ENCODE measurements around the gene CLPTM1.
"Not testable (repeated sequence)": the region's sequence is repeated elsewhere in the genome, so short reads cannot be mapped to it uniquely, and the experiment has no call there.

CLPTM1 gene

GRCh38 chr19:44984005-44984404, 28.8 kb downstream of the CLPTM1 start:
- DNase-seq = no peak

GRCh38 chr19:44985445-44985844, 30.3 kb downstream of the CLPTM1 start:
- no peak for DNase-seq

GRCh38 chr19:44986389-44986788, 31.2 kb downstream of the CLPTM1 start:
- no peak for DNase-seq

DNA sequence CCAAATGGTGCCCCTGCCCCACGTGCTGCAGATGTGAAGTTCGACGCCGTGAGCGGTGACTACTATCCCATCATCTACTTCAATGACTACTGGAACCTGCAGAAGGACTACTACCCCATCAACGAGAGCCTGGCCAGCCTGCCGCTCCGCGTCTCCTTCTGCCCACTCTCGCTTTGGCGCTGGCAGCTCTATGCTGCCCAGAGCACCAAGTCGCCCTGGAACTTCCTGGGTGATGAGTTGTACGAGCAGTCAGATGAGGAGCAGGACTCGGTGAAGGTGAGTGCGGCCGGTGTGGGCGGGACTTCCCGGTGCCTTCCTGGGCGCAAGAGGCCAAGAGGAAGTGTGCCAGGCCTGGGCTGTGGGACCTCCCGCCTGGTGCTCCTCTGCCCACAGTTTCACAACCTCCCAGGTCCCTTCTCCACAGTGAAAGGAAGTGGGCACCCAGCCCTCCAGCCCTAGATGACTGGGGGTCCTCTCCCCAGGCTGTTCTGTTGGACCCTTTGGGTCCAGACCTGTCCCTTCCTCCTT, 32.0 kb downstream of the CLPTM1 start:
- DNase-seq = no peak

GRCh38 chr19:44988273-44988672, 33.1 kb downstream of the CLPTM1 start:
- DNase-seq = no peak

DNA sequence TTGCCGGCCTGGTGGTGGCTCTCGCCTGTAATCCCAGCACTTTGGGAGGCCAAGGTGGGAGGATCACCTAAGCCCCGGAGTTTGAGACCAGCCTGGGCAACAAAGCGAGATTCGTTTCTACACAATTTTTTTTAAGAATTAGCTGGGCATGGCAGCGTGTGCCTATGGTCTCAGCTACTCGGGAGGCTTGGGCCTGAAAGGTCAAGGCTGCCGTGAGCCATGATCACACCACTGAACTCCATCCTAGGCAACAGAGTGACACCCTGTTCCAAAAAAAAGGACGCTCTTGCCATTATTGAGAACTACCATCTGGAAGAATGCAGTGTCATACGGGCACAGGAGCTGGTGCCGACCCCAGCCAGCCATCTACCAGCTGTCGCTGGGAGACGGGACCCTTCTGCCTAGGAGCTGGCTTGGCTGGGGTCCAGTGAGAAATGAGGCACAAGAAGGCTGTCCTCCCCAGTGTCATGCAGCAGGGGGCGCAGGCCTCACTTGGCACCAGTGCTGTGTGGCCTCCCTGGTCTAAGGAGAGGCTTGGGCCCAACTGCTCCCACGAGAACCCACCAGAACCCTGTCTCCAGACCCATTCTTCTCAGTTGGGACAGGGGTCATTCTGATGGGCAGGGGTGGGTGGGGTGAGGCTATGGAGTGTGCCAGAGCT, 33.8 kb downstream of the CLPTM1 start:
- peak in 1 of 2 experiments; percentile 64 for DNase-seq

- no peak for DNase-seq
Observed at GRCh38 chr19:44990459-44990858, 35.3 kb downstream of the CLPTM1 start.

- DNase-seq = no peak
Observed at GRCh38 chr19:44990966-44991365, 35.8 kb downstream of the CLPTM1 start.

DNA sequence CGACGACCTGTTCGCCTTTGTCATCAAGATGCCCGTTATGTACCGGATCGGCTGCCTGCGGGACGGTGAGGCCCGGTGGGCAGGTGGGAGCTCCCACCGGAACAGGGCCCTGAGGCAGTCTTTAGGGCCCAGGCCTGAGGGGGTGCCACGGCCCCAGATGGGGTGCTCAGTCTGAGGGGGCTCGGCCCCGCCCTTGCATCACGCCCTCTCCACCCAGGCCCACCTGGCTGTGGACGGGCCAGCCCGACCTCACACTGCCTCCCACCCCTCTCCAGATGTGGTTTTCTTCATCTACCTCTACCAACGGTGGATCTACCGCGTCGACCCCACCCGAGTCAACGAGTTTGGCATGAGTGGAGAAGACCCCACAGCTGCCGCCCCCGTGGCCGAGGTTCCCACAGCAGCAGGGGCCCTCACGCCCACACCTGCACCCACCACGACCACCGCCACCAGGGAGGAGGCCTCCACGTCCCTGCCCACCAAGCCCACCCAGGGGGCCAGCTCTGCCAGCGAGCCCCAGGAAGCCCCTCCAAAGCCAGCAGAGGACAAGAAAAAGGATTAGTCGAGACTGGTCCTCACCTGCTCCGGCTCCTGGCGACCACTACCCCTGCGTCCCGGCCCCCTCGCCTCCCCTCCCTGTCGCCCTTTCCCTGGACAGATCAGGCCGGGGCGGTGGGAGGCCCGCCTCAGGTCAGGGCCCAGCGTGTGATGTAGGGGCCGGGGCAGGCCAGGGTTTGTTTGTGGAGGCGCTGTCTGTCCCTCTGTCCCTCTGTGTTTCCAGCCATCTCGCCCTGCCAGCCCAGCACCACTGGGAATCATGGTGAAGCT, 37.4 kb downstream of the CLPTM1 start:
- no peak for DNase-seq

DNA sequence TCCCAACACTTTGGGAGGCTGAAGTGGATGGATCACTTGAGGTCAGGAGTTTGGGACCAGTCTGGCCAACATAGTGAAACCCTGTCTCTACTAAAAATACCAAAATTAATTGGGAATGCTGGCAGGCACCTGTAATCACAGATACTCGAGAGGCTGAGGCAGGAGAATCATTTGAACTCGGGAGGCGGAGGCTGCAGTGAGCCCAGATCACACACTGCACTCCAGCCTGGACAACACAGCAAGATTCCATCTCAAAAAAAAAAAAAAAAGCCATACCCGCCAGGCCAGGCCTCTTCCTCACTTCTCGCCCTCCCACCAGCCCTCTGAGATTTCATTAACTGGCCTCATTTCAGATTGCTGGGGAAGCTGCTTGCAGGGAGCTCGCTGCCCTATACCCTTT, 38.3 kb downstream of the CLPTM1 start:
- DNase-seq = no peak

DNA sequence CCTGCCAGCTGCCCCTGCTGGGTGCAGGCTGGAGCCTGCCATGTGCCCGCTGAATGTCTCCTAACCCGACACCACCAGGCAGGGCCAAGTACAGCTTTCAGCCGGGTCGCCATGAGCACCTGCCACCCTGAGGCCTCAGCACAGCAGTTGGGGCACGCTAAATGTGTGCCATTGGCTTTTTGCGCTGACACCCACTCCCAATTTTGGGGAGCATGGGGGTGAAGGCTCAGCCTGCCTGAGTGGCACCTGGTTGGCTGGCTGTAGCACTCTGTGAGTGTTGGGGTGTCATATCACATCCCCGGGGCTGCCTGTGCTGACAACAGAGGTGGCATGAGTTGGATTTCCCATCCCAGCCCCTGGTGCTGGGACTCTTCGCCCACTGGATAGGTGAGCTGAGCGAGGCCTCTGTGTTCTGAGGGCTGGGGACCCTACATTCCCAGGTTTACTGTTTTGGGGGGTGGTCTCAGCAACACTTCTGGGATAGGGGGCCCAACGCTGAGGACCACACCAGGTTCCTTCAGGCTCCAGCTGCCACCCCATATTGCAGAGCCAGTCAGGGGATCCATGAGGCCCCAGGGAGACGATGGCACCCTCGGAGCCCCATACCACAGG, 38.9 kb downstream of the CLPTM1 start:
- no peak for DNase-seq

GRCh38 chr19:44998025-44998424, 42.8 kb downstream of the CLPTM1 start:
- no peak for DNase-seq

- DNase-seq = not testable (repeated sequence)
Observed at GRCh38 chr19:44999131-44999925, 44.1 kb downstream of the CLPTM1 start.

DNA sequence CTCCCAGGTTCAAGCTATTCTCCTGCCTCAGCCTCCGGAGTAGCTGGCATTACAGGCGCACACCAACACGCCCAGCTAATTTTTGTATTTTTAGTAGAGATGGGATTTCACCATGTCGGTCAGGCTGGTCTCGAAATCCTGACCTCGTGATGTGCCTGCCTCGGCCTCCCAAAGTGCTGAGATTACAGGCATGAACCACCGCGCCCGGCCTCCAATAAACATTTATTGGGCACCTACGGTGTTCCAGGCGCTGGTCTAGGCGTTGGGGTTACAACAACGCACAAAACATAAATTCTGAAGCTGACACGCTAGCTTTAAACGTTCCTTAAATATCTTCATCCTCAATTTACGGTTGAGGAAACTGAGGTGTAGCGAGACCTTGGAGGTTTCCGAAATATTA, 45.5 kb downstream of the CLPTM1 start:
- not testable (repeated sequence) for DNase-seq

GRCh38 chr19:45001087-45001739, 46.0 kb downstream of the CLPTM1 start, which contains the start of gene RELB:
TSS of gene RELB (plus strand) at chr19:45001464. CDS start at chr19:45001580, 116 bp downstream.
- peak; percentile 51 to 92 for DNase-seq

DNA sequence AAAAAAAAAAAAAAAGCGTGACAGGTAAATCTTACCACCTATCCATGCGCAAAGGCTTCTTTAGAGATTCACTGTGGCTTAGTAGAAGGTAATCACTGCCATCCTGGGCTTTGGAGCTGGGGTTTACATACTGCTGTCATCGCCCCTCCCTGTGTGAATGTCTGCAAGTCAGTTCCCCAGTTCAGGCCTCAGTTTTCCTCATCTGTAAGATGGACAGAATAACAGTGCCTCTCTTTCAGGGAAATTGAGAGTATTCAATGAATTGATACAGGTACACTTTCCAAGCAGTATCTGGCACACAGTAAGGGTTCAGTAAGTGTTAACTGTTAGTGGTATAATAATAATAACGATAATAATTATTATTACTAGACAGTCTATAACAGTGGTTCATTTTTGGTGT, 48.3 kb downstream of the CLPTM1 start:
- no peak for DNase-seq

GRCh38 chr19:45005787-45006186, 50.6 kb downstream of the CLPTM1 start:
- no peak for DNase-seq

DNA sequence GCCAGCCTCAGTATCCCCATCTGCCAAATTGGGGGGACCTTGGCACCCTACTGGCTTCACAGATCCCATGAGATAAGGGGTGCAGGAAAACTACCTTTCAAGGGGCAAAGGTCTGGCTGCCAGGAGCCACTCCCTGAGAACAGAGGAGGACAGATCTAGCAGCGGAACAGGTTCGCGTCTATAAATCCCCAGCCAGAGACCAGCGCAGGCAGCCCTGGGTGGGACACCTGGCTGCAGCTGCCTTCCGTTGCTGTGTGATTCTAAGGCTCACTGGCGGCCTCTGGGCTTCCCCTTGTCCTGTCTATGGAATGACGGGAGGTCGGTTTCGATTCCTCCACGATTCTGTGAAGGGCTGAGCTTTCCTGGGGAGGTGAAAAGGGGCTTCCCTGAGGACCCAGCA, 53.4 kb downstream of the CLPTM1 start:
- DNase-seq = peak; percentile 5 to 46

GRCh38 chr19:45009625-45010255, 54.6 kb downstream of the CLPTM1 start:
- DNase-seq = no peak

- no peak for DNase-seq
Observed at GRCh38 chr19:45010306-45010705, 55.1 kb downstream of the CLPTM1 start.

DNA sequence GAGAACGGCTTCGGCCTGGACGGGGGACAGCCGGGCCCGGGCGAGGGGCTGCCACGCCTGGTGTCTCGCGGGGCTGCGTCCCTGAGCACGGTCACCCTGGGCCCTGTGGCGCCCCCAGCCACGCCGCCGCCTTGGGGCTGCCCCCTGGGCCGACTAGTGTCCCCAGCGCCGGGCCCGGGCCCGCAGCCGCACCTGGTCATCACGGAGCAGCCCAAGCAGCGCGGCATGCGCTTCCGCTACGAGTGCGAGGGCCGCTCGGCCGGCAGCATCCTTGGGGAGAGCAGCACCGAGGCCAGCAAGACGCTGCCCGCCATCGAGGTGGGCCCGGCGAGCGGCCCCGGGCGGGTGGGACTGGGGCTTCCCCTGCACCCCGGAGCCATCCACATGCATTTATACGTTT, 56.8 kb downstream of the CLPTM1 start:
- DNase-seq = no peak
